HCT116 (cell line): ENCODE results near the gene HOXD9. TPM values are rescaled to one million over a fixed set of nuclear protein-coding genes. Genes with fewer than 3 reads are reported as not detected.

Source experiments
- ATAC-seq: fragments of 200-7000 bp; cut with Tn5 transposase; 2 replicates; pipeline ENCODE4 v1.9.1; 2020; ENCODE audit warnings: mild to moderate bottlenecking, moderate library complexity
- BruUV-seq: library from RNA; stranded (reverse); fragments of 400-500 nt; replicated peaks from 2 replicates; lab custom pipeline; 2021; lab: Mats Ljungman, UMichigan
- CTCF ChIA-PET: fragments of 300-600 bp; sonication (Branson Sonifier 250); formaldehyde crosslinking; loops from one replicate; lab custom pipeline; 2021; ENCODE audit warnings: antibody characterized with exemption; lab: Charles Lee
- POLR2A ChIA-PET: fragments of 300-600, 350-600 bp; sonication (Branson Sonifier 250); formaldehyde crosslinking; loops from one replicate; lab custom pipeline; 2021; ENCODE audit warnings: antibody characterized with exemption; lab: Charles Lee
- RAD21 ChIA-PET, 2 experiments: fragments of 300-600 bp; sonication (Branson Sonifier 250); formaldehyde crosslinking; loops; one replicate each; lab custom pipeline; 2023; ENCODE audit warnings: low total read pairs in 2 of 2; ENCODE audit not compliant: uncharacterized antibody in 2 of 2, unreplicated experiment in 2 of 2, low non-redundant PET in 1 of 2; lab: Charles Lee
- DNase-seq: peaks from one replicate; pipeline ENCODE4 v3.0.0-alpha.2; 2010; ENCODE audit warnings: low read depth, low spot score
- H2AFZ ChIP-seq: fragments of 200-600 bp; shearing (Covaris generic), sonication (generic); 2 replicates; pipeline ENCODE4 v1.6.1; 2017; ENCODE audit warnings: low read depth, mixed run types, mixed read lengths, antibody characterized with exemption, low read length; ENCODE audit not compliant: poor library complexity, severe bottlenecking
- H3K27ac ChIP-seq: 2 replicates; pipeline ENCODE4 v1.5.1; 2012; ENCODE audit warnings: low read depth, low read length
- H3K27me3 ChIP-seq: fragments of 200-600 bp; sonication (generic); 2 replicates; pipeline ENCODE4 v1.6.1; 2016; ENCODE audit warnings: mixed run types, low read length, mixed read lengths; ENCODE audit not compliant: insufficient read depth
- H3K36me3 ChIP-seq, 2 experiments: fragments of 200-500 bp in 1 of 2; fragments of 200-600 bp in 1 of 2; sonication (Bioruptor generic) in 1 of 2; sonication (generic) in 1 of 2; 2 replicates each; pipeline versions ENCODE4 v1.5.1 to v1.6.1; 2014 to 2016; ENCODE audit warnings: low read length in 2 of 2, inconsistent platforms in 1 of 2, mixed read lengths in 1 of 2, mixed run types in 1 of 2; ENCODE audit not compliant: insufficient read depth in 2 of 2, control insufficient read depth in 1 of 2
- H3K4me1 ChIP-seq, 2 experiments: fragments of 200-600 bp in 1 of 2; sonication (generic) in 1 of 2; 2 replicates each; pipeline versions ENCODE4 v1.5.1 to v1.6.1; 2012 to 2017; ENCODE audit warnings: low read length in 2 of 2, inconsistent platforms in 1 of 2, mild to moderate bottlenecking in 1 of 2, mixed read lengths in 1 of 2, mixed run types in 1 of 2, moderate library complexity in 1 of 2; ENCODE audit not compliant: insufficient read depth in 2 of 2, control insufficient read depth in 1 of 2
- H3K4me2 ChIP-seq: fragments of 200-600 bp; sonication (generic); 2 replicates; pipeline ENCODE4 v1.6.1; 2017; ENCODE audit warnings: mixed run types, low read length, mixed read lengths
- H3K4me3 ChIP-seq, 2 experiments: fragments of 200-600 bp in 1 of 2; sonication (generic) in 1 of 2; replicated peaks in 1 of 2; 2 replicates each; pipeline ENCODE4 v1.5.1; 2011 to 2016; ENCODE audit warnings: low read length in 2 of 2, control low read depth in 1 of 2, low read depth in 1 of 2, mild to moderate bottlenecking in 1 of 2, mixed read lengths in 1 of 2, mixed run types in 1 of 2
- H3K79me2 ChIP-seq: fragments of 200-600 bp; sonication (generic); 2 replicates; pipeline ENCODE4 v1.6.1; 2017; ENCODE audit warnings: mild to moderate bottlenecking, mixed run types, low read length, moderate library complexity, mixed read lengths; ENCODE audit not compliant: insufficient read depth
- H3K9ac ChIP-seq: fragments of 200-600 bp; sonication (generic); 2 replicates; pipeline ENCODE4 v1.6.1; 2016; ENCODE audit warnings: low read length, mixed read lengths
- H3K9me2 ChIP-seq: fragments of 200-600 bp; sonication (generic), shearing (Covaris generic); 2 replicates; pipeline ENCODE4 v1.6.1; 2017; ENCODE audit warnings: mixed run types, mild to moderate bottlenecking, moderate library complexity; ENCODE audit not compliant: insufficient read depth
- H3K9me3 ChIP-seq, 2 experiments: fragments of 200-500 bp in 1 of 2; fragments of 200-600 bp in 1 of 2; sonication (Bioruptor generic) in 1 of 2; sonication (generic) in 1 of 2; 2 replicates each; pipeline ENCODE4 v1.6.1; 2014 to 2017; ENCODE audit warnings: low read length in 2 of 2, mixed read lengths in 2 of 2, inconsistent platforms in 1 of 2, low read depth in 1 of 2, mild to moderate bottlenecking in 1 of 2, mixed run types in 1 of 2, moderate library complexity in 1 of 2; ENCODE audit not compliant: control insufficient read depth in 1 of 2, insufficient read depth in 1 of 2
- H4K20me1 ChIP-seq: fragments of 200-600 bp; sonication (generic), shearing (Covaris generic); 2 replicates; pipeline ENCODE4 v1.6.1; 2017; ENCODE audit warnings: mixed run types, mild to moderate bottlenecking, moderate library complexity; ENCODE audit not compliant: insufficient read depth
- MAX ChIP-seq: IDR thresholded peaks from 2 replicates; pipeline ENCODE4 v1.6.1; 2012
- POLR2A ChIP-seq: IDR thresholded peaks from 2 replicates; pipeline ENCODE4 v1.7.0; 2011; ENCODE audit warnings: borderline replicate concordance; ENCODE audit not compliant: insufficient read depth, insufficient read length; ENCODE audit errors: extremely low read depth
- RAD21 ChIP-seq: IDR thresholded peaks from 2 replicates; pipeline ENCODE4 v1.6.1; 2012; ENCODE audit warnings: low read depth, mild to moderate bottlenecking
- intact Hi-C: fragments of 100-400 bp; cut with micrococcal nuclease; formaldehyde crosslinking; loops from 2 replicates; pipeline ENCODE4 v1.10.0; 2022
- total RNA-seq: library from RNA; stranded (reverse); gene quantifications from one replicate; pipeline ENCODE4 v1.2.1, GENCODE V29; 2021; ENCODE audit not compliant: unreplicated experiment
- TF ChIP-seq, protein P1 (sequence below), 3 experiments: fragments of 200-600 bp in 1 of 3; sonication (generic) in 1 of 3; IDR thresholded peaks in 2 of 3; conservative IDR thresholded peaks in 1 of 3; 2 replicates each; pipeline ENCODE4 v1.5.1; 2012 to 2017; ENCODE audit warnings: low read depth in 2 of 3, low read length in 2 of 3, antibody characterized with exemption in 1 of 3, borderline replicate concordance in 1 of 3, control low read depth in 1 of 3, mild to moderate bottlenecking in 1 of 3, mixed read lengths in 1 of 3, mixed run types in 1 of 3, moderate library complexity in 1 of 3; ENCODE audit not compliant: insufficient read depth in 1 of 3

HOXD9 gene
- total RNA-seq, 1 experiment from 2014 or later = not detected

- Histone ChIP-seq H3K4me1 (no peaks in the 10 kb centered on the region), H3K4me3 (peak overlapping the region; percentile 10 to 45)
- peak; percentile 59 for DNase-seq
- intact Hi-C loops = loop anchor here (1.0 to 5.0 kb wide), 3 partner anchors 390 to 1383 kb away; no protein-coding TSS in a partner anchor
- CTCF ChIA-PET = interaction anchor here (2.5 kb wide), 1 partner anchor 390 kb away, joined by 14 read pairs; no protein-coding TSS in a partner anchor
- TF ChIP-seq MAX = 0 out of 2 replicates have a peak, but pooled peaks have one; percentile 17
- TF ChIP-seq, protein P1, sequence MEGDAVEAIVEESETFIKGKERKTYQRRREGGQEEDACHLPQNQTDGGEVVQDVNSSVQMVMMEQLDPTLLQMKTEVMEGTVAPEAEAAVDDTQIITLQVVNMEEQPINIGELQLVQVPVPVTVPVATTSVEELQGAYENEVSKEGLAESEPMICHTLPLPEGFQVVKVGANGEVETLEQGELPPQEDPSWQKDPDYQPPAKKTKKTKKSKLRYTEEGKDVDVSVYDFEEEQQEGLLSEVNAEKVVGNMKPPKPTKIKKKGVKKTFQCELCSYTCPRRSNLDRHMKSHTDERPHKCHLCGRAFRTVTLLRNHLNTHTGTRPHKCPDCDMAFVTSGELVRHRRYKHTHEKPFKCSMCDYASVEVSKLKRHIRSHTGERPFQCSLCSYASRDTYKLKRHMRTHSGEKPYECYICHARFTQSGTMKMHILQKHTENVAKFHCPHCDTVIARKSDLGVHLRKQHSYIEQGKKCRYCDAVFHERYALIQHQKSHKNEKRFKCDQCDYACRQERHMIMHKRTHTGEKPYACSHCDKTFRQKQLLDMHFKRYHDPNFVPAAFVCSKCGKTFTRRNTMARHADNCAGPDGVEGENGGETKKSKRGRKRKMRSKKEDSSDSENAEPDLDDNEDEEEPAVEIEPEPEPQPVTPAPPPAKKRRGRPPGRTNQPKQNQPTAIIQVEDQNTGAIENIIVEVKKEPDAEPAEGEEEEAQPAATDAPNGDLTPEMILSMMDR (IDR thresholded peaks at IDR 0.05 in 2 of 3, conservative IDR thresholded peaks at IDR 0.05 in 1 of 3; ENCODE audit: borderline replicate concordance in 1 of 3, insufficient read depth in 1 of 3, low read depth in 2 of 3, low read length in 2 of 3) = peak; percentile 90 to 98 (median 97)
- TF ChIP-seq POLR2A = no peak
- peak; percentile 75 for TF ChIP-seq RAD21
- TF ChIP-seq, all 23 proteins: peak for 3
- no TSS peak for BruUV-seq
- Histone ChIP-seq H2AFZ (peak overlapping the region; percentile 12), H3K9me3 (no peaks in the 10 kb centered on the region; a peak in 1 of 4 replicates), H3K79me2 (no peaks in the 10 kb centered on the region), H3K27me3 (no peaks in the 10 kb centered on the region), H4K20me1 (no peaks in the 10 kb centered on the region), H3K9me2 (no peaks in the 10 kb centered on the region), H3K9ac (no peak overlapping the region), H3K27ac (no peak overlapping the region; the same call in 1 of the 2 replicates), H3K4me2 (peak overlapping the region; percentile 61), H3K36me3 (no peaks in the 10 kb centered on the region)
- ATAC-seq = peak; percentile 99
- POLR2A ChIA-PET = no interaction called here
- RAD21 ChIA-PET = interaction anchor here in 1 of 2 experiments (0.6 kb wide), 1 partner anchor 16 kb away, joined by 4 read pairs; no protein-coding TSS in a partner anchor
Observed at GRCh38 chr2:176079831-176080539, 42.5 kb upstream of the HOXD9 start.
